HG03378 (cell line): ENCODE data around the gene ATP1A4.

ENCODE experiments used
- ATAC-seq: cut with Tn5 transposase; IDR thresholded peaks from one replicate; pipeline ENCODE4 v1.9.1; 2021; ENCODE audit warnings: mild to moderate bottlenecking, moderate library complexity; ENCODE audit not compliant: unreplicated experiment

ATP1A4 gene

DNA sequence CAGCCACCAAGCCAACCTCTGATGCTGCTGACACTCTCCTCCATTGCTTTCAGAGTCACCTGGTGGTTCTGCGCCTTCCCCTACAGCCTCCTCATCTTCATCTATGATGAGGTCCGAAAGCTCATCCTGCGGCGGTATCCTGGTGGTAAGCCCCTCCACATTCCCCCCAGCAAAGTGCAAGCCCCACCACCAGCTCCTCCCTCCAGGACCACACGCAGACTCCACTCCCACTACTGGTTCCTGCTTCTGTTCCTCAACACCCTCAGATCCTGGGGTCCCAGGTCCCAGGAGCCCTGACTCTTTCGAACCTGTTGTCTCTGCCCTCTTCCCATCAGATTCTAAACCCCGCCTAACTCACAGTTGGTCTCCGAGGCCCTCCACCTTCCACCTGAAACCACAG is 11.6 kb upstream of the ATP1A4 start:
- ATAC-seq, result no peak

DNA sequence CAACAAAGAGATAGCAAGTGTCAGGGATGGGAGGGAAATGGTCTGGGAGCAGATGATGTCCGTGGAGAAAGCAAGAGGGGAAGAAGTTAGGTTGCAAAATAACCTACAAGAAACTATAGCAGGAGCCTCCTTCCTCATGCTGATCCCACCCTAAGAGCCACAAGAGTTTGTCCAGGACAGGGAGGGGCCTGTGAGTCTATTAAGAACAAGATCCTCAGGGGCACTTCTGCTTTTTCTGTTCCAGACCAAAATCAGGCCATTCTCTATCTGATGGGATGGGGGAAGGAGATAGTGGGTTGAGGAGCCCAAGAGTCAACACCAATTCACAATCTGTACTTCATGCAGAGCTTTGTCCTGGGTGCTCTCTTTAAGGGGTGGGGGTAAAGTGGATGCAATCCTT is 7.7 kb upstream of the ATP1A4 start:
- ATAC-seq, result no peak

DNA sequence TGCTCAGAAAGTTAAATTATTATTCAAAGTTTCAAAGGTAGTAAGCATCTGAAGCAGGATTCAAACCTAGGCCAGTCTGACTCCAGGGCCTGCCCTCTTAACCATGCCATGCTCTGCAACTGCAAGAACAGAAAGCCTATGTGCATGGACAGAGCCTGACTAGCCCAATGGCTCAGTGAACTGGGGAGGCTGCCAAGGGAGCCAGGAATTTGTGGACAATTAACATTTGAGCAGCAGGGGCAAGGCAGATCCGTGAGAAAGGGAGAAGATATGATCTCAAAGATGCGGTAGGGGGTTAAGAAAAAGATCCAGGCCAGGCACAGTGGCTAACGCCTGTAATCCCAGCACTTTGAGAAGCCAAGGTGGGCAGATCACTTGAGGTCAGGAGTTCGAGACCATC is 6.5 kb upstream of the ATP1A4 start:
- ATAC-seq, result no peak

DNA sequence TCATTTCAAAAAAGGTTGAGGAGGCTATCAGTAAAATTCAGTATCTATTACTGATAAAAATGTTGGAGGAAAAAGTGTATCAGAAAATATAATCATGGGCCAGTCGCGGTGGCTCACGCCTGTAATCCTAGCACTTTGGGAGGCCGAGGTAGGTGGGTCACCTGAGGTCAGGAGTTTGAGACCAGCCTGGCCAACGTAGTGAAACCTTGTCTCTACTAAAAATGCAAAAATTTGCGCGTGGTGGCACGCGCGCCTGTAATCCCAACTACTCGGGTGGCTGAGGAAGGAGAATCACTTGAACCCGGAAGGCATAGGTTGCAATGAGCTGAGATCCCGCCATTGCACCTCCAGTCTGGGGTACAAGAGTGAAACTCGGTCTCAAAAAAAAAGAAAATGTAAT is 5.3 kb upstream of the ATP1A4 start:
- no peak for ATAC-seq

DNA sequence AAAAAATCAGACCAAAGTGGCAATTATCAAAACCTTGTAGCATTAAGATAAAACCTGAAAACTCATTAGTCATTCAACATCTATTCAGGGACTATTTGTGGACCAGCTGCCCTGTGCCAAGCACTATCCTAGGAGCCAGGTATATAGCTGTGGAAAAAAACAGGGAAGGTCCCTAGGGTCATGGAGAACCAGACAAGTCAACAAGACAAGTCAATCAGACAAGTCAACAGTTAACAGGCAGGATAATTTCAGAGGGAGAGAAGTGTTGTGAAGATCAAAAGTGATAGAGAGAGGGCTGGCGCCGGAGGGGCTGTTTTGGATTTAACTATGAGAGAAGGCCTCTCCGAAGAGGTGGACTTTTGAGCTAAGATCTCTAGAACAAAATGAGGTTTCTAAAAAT is 3.3 kb upstream of the ATP1A4 start:
- no peak for ATAC-seq

DNA sequence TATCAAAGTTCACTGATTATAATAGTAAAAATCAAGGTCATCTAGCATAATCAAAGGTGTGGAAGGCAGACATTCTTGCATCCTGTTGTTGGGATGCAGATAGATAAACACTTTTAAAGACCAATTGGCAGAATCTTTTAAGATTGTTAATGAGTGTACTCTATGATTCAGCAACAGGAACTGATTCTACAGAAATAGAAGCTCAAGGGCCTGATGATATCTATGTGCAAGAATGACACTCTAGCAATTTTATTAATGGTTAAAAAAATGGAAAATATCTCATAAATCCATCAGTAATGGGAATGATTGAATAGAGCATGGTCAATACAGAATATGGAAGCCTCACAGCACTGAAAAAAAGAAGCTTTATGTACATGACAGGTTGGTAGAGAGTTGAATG is 2.2 kb upstream of the ATP1A4 start:
- ATAC-seq, result no peak

DNA sequence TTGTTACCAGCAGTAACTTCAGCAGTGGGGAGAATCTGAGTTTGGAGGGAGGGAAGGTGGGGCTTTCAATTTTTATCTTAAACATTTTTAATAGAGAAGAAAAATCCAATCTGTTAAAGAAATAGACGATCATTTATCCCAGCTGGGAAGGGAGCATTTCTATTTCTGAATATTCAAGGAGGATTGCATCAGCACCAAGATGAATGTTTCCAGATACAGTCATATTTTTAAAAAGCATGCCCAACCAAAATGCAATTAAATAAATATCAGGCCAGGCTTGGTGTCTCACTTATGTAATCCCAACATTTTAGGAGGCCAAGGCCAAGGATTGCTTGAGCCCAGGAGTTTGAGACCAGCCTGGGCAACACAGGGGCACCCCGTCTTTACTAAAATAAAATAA is 1.7 kb upstream of the ATP1A4 start:
- no peak for ATAC-seq

DNA sequence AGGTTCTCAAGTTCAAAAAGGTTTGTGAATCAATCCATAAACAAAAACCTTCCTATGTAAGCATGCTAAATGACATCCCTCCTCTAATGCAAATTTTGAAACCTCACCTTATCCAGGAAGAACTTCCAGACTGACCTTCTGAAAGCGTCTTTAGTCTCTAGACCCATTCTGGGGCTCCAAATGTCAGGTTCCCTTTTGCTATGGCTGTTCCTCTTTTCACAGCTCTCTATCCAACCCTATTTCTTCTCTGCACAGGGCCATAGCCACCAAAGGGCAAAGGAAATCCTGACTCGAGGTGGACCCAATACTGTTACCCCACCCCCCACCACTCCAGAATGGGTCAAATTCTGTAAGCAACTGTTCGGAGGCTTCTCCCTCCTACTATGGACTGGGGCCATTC is 3.4 kb downstream of the ATP1A4 start:
- no peak for ATAC-seq

DNA sequence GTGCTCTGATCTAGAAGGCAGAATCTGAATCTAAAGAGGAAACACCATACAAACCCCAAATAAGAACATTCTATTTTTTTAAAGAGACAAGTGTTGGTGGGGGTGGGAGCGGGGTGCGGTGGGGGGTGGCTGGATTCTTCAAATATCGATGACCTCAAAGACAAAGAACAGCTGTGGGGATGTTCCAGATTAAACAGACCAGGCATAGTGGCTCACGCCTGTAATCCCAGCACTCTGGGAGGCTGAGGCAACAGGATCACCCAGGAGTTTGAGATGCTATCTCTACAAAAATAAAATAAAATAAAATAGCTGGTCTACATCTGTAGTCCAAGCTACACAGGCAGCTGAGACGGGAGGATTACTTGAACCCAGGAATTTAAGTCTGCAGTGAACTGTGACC is 5.0 kb downstream of the ATP1A4 start:
- no peak for ATAC-seq

DNA sequence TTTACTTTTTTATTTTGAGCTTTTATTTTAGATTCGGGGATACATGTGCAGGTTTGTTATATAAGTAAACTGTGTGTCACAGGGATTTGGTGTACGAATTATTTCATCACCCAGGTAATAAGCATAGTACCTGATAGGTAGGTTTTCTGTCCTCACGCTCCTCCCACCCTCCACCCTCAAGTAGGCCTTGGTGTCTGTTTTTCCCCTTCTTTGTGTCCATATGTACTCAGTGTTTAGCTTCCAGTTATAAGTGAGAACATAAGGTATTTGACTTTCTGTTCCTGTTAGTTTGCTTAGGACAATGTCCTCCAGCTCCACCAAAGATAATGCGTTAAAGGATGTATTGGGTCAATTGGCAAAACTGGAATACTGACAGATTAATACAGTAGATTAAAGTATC is 5.8 kb downstream of the ATP1A4 start:
- ATAC-seq, result no peak

DNA sequence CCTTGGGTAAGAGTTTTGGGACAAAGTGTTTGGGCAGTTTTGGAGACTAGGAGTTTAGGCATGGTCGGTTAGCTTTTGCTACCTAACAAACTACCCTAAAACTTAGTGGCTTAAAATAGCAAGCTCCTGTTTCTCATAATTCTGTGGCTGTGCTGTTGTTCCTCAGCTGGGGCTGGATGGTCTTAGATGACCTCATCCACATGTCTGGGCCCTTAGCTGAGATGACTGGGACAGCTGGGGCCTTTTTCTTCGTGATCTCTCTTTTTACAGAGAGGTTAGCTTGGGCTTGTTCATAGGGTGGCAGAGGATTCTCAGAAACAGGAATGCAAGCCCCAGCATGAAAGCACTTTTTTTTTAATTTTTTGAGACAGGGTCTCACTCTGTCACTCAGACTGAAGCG is 6.6 kb downstream of the ATP1A4 start:
- ATAC-seq, result no peak

DNA sequence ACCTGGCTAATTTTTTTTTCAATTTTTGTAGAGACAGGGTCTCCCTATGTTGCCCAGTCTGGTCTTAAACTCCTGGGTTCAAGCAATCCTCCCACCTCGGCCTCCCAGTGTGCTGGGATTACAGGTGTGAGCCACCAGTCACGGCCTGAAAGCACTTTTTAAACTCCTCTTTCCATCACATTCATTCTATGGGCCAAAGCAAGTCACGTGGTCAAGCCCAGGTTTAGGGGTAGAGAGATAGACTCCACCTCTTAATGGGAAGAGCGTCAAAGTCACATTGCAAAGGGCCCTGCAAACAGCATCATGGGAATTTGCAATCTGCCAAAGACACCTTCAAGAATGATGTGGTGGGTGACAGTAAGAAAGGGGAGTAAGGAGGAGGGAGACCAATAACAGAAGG is 7.1 kb downstream of the ATP1A4 start:
- ATAC-seq, result no peak

DNA sequence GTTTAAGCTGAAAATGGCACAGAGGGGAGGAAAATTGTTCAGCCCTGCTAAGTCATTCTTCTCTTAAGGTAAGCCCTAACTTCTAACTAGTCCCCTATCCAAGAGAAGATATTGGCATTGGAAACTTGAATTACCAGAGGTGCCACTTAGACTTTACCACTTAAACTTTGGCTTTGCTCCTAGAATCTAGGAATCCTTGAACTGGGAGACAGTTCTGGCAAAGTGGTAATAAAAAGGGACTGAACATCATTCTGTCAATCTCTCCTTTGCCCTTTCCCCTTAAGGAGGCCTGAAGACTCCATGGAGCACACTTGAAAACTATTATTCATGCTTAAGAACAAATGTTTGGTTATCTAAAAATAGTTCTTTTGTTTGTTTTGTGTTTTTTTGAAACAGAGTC is 8.4 kb downstream of the ATP1A4 start:
- no peak for ATAC-seq

DNA sequence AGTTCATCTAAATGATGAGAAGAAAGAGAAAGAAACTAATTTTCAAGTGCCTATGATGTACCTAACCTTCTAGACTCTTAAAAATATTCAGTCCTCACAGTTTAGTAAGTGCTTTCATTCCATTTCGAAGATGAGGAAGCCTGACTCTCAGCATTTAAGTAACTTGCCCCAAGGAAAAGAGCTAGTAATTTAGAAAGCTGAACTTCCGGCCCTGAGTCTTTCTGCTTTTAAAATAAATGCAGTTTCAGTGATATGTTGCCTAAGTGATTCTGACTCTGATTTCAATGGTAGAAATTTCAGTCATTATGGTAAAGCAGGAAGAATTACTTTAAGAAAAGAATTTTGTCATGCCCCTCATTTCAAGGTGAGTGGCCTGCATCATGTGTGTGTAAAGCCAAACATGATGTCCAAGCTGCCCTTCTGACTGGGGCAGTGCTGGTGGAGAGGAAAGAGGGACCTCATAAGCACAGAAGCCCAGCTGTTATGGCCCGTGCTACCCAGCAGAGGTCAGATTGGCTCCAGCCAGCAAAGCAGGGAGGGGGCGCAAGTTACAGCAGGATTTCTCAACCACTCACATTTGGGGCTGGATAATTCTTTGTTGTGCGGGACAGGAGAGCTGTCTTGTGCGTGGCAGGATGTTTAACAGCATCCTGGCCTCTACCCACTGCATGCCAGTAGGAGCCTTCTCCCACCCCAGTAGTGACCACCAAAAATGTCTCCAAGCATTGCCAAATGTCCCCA is 10.7 kb downstream of the ATP1A4 start:
- ATAC-seq, result no peak

DNA sequence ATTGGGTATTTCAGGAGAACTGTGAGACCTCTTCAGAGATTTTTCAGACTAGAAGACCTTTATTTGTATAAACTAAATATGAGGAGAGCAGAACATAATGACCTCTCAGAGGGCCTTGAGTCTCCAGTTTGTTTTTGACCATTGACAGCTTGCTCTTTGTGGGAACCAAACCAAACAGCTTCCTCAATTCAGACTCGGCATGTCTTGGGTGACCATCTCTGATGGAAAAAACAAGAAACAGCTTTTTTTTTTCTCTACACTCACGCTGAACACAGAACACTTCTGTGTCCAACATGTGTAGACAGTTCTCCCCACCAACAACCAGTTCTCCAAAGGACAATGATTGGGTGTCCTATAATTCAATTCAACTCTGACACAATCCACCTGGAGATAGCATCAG is 11.5 kb downstream of the ATP1A4 start:
- ATAC-seq, result no peak

DNA sequence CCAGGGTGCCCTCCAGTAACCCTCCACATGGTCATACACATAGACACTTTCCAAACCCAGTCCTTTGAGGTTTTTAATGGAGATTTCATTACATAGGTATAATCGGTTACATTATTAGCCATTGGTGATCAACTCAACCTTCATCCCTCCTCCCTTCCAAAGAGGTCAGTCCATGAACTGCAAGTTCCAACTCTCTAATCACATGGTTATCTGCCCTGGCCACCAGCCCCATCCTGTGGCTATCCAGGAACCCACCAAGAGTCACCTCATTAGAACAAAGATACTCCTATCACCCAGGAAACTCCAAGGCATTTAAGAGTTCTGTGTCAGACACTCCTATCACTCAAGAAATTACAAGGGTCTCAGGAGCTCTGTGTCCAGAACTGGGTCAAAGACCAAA is 12.2 kb downstream of the ATP1A4 start:
- ATAC-seq, result no peak

DNA sequence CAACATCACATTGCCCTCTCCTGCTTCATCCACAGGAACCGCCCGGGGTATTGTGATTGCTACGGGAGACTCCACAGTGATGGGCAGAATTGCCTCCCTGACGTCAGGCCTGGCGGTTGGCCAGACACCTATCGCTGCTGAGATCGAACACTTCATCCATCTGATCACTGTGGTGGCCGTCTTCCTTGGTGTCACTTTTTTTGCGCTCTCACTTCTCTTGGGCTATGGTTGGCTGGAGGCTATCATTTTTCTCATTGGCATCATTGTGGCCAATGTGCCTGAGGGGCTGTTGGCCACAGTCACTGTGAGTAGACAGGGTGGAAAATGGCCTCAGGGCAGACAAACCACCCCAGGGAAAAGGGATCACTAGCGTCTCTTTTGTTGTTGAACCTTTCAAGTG is 12.7 kb downstream of the ATP1A4 start:
- no peak for ATAC-seq

DNA sequence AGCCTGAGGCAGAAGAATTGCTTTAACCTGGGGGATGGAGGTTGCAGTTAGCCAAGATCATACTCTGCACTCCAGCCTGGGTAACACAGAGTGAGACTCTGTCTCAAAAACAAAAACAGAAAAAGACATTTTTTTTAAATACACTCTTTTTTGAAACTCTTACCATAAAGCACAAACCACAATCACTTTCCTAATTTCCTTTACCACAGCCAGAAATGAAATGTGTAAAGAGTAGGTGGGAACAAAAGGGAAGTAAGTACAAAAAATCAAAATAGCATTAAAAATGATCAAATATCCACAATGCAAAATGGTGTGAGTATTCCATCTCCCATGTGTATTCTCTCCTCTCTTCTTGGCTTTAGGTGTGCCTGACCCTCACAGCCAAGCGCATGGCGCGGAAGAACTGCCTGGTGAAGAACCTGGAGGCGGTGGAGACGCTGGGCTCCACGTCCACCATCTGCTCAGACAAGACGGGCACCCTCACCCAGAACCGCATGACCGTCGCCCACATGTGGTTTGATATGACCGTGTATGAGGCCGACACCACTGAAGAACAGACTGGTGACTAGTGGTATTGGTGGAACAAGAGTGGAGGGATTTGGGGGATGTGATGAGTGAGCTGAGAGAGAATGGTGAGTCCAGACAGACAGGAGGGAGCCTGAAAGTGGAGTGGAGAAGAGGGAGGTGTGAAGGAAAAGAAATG is 14.9 kb downstream of the ATP1A4 start:
- no peak for ATAC-seq

DNA sequence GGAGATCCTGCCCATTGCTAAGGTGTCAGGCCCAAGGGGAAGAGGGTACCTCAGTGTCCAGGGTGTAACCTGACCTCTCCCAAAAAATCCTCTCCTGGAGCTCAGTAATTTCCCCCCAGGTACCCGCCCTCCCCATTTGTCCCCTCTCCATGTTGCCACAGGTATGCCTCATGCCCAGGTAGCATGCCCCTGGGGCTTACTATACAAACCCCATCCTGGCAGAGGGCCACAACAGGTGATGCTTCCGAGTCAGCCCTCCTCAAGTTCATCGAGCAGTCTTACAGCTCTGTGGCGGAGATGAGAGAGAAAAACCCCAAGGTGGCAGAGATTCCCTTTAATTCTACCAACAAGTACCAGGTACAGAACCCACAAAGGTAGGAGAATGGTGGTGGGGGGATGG is 15.7 kb downstream of the ATP1A4 start:
- no peak for ATAC-seq

DNA sequence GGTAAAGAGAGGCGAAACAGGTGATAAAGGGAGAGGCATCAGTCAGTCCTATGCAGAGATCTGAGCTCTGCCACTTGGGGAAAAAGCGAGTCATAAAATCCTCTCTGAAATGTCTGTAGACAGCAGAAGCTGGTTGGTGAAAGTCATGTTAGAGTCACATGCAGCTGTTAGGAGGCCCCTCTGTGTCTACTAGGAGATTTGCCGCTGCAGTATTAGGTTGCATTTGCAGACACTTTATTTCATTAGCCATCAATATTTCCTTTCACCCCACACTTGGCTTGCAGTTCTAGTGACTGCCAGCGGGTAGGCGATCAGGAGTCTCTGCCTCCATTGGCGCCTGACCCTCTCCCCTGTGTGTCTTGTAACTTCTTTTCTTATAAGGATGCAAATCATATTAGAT is 16.2 kb downstream of the ATP1A4 start:
- ATAC-seq, result no peak

DNA sequence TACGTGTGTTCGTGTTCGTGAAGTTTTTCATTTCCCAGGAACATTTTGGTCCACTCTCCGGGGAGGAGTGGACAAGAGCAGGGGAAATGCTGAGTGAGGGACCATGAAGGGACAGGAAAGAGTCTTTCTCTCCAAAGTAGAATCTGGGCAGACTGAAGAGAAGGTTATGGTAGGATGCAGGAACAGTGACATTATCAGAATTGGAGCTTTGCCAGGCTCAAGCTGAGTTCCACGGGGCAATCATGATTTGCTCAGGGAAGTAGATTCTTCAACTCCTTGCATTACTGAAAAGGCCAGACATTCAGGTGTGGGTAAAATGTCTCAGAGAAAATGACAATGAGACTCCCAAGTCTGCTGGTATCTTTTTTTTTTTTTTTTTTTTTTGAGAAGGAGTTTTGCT is 16.6 kb downstream of the ATP1A4 start:
- no peak for ATAC-seq

DNA sequence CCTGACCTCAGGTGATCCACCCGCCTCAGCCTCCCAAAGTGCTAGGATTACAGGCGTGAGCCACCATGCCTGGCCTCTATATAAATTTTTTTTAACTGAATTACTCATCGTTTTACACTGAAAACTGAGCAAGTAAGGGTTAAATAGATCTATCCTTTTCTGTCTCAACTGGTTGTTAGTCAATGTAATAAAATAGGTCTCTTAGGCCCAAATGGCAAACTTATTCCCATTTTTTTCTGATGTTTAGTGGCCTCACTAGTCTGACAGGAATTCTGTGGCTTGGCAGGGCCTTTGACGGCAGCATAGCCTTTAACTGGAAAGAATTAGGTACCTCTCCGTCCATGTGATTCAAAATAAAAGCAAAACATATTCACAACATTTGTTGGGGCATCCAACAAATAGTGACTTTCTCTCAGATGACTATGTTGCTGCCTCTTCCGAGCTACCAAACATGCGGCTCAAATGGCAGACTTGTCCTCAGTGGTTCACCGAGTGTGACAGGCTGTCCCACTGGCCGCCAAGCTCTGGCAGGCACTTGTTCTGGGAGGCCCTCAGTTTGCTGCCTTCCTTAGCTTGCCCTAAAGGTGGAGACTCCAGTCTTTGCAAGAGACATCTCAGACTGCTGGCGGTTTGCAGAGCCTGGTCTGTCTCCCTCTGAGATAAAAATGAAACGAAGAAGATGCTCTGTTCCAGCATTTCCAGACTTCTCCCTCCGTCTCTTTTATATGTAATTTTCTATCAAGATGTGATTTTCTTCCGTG is 17.4 kb downstream of the ATP1A4 start:
- ATAC-seq, result no peak
